Endothelial cell of umbilical vein (primary cell): ENCODE data around the gene EFNA5.

Experiments
- EZH2 ChIP-seq: IDR thresholded peaks from 2 replicates; pipeline ENCODE4 v1.6.1; 2012; ENCODE audit warnings: borderline replicate concordance, low read depth, mild to moderate bottlenecking, moderate library complexity, low read length, inconsistent platforms; ENCODE audit not compliant: severe bottlenecking
- POLR2A ChIP-seq: IDR thresholded peaks from 2 replicates; pipeline ENCODE4 v1.6.1; 2012; ENCODE audit warnings: low read depth, mild to moderate bottlenecking, control low read depth, low read length

- TF ChIP-seq EZH2 (no peak), POLR2A (no peak)
These were observed 166.3 kb downstream of the EFNA5 start for GRCh38 chr5:107504424-107504823.
